ENCODE data around the gene RAB11FIP3. TPM values are rescaled to one million over a fixed set of nuclear protein-coding genes. Genes with fewer than 3 reads are reported as not detected.

Gene RAB11FIP3
- total and polyA plus RNA-seq, 2 of the 13 experiments (the other 11 are each of a cell fraction or from before 2014, with no cell fraction given) = 34.3 to 57.6 TPM

- H3K4me1 ChIP-seq (ENCODE audit: insufficient read depth, low read length) = peaks cover 17% of the 10 kb centered on the region
- FAIRE-seq = no peak
These were observed 49.3 kb upstream of the RAB11FIP3 start for GRCh38 chr16:375927-376816.

DNA sequence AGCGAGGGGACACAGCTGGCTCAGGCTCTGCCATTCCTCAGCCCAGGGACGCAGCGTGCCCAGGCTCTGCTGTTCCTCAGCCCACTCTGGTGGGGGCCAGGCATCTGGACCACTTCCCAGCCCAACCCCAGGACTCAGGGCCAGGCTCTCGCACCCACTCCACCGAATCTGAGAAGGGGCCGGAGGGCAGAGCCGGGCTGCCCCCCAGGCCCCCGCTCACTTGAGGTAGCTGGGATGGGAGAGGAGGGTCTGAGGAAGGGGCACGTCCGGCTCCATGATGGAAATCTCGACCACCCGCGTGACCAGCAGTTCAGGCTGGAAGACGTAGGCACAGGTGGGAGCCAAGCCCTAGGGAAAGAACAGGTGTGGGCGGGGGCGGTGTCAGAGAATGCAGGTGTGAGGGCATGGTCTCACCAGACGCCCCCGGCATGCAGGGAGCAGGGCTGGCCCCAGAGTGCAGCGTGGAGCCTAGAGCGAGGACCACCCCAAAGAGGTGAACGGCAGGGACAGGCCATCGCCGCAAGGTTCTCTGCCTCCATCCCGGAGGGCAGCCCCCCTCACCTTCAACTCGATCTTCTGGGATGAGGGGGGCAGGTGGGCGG lies 48.5 kb upstream of the RAB11FIP3 start:
- Histone ChIP-seq H3K27me3 (ENCODE audit: control insufficient read depth in 1 of 2, insufficient read depth in 2 of 2, low read length in 2 of 2) (no peaks in the 10 kb centered on the region), H3K9ac (ENCODE audit: insufficient read depth, low read depth, low read length) (no peak overlapping the region), H3K4me3 (replicated peaks in 1 of 3; ENCODE audit: insufficient read depth in 1 of 3, low read depth in 2 of 3, low read length in 3 of 3) (no peak overlapping the region), H3K9me3 (ENCODE audit: low read length) (no peaks in the 10 kb centered on the region), H3K36me3 (replicated peaks in 1 of 2; ENCODE audit: control insufficient read depth in 1 of 2, insufficient read depth in 2 of 2, low read length in 2 of 2) (peaks cover 16 to 24% of the 10 kb centered on the region in 2 experiments; a peak in 4 of 5 replicates), H3K4me1 (ENCODE audit: insufficient read depth, low read length) (peaks cover 17% of the 10 kb centered on the region), H2AFZ (ENCODE audit: low read length) (no peak overlapping the region), H4K20me1 (ENCODE audit: insufficient read depth, low read length) (no peaks in the 10 kb centered on the region), H3K4me2 (ENCODE audit: low read depth, low read length) (no peak overlapping the region), H3K79me2 (ENCODE audit: insufficient read depth, low read length) (peaks cover 16% of the 10 kb centered on the region), H3K27ac (ENCODE audit: extremely low read length, insufficient read depth, low read length) (no peak overlapping the region)
- WGBS (ENCODE audit: low lambda C conversion rate) = 98% methylated on average over 25 of the region's 26 CpGs
- BruUV-seq (replicated peaks) = no TSS peak
- in situ Hi-C loops (cut with HindIII; ENCODE audit: extremely low pct_ligation_motif_present, low pct_unique_long_range_greater_than_20kb) = no loop called here
- FAIRE-seq (no peak), ATAC-seq (no peak), DNase-seq (ENCODE audit: low spot score) (no peak)
- intact Hi-C loops (cut with micrococcal nuclease; ENCODE audit: unreplicated experiment) = no loop called here
- TF ChIP-seq, protein P1, sequence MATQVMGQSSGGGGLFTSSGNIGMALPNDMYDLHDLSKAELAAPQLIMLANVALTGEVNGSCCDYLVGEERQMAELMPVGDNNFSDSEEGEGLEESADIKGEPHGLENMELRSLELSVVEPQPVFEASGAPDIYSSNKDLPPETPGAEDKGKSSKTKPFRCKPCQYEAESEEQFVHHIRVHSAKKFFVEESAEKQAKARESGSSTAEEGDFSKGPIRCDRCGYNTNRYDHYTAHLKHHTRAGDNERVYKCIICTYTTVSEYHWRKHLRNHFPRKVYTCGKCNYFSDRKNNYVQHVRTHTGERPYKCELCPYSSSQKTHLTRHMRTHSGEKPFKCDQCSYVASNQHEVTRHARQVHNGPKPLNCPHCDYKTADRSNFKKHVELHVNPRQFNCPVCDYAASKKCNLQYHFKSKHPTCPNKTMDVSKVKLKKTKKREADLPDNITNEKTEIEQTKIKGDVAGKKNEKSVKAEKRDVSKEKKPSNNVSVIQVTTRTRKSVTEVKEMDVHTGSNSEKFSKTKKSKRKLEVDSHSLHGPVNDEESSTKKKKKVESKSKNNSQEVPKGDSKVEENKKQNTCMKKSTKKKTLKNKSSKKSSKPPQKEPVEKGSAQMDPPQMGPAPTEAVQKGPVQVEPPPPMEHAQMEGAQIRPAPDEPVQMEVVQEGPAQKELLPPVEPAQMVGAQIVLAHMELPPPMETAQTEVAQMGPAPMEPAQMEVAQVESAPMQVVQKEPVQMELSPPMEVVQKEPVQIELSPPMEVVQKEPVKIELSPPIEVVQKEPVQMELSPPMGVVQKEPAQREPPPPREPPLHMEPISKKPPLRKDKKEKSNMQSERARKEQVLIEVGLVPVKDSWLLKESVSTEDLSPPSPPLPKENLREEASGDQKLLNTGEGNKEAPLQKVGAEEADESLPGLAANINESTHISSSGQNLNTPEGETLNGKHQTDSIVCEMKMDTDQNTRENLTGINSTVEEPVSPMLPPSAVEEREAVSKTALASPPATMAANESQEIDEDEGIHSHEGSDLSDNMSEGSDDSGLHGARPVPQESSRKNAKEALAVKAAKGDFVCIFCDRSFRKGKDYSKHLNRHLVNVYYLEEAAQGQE (IDR thresholded peaks at IDR 0.05; ENCODE audit: borderline replicate concordance in 1 of 2, low read depth in 1 of 2, low read length in 2 of 2) = no peak
- no peak for TF ChIP-seq ZNF567 (CRISPR knock-in tag; IDR thresholded peaks at IDR 0.05; ENCODE audit: borderline replicate concordance)
- TF ChIP-seq ZFP36 (IDR thresholded peaks at IDR 0.05; ENCODE audit: borderline replicate concordance, low read depth, low read length, partially characterized antibody) = no peak
- TF ChIP-seq MAF1 (CRISPR knock-in tag; IDR thresholded peaks at IDR 0.05; ENCODE audit: borderline replicate concordance) = no peak
- no peak for TF ChIP-seq PHF21A (CRISPR knock-in tag; IDR thresholded peaks at IDR 0.05)
- no peak for TF ChIP-seq YEATS4 (CRISPR knock-in tag; IDR thresholded peaks at IDR 0.05; ENCODE audit: borderline replicate concordance)
- TF ChIP-seq CAMTA2 (CRISPR knock-in tag; IDR thresholded peaks at IDR 0.05; ENCODE audit: borderline replicate concordance) = no peak
- TF ChIP-seq NFE2 (CRISPR knock-in tag; IDR thresholded peaks at IDR 0.05) = no peak
- TF ChIP-seq, protein P2, sequence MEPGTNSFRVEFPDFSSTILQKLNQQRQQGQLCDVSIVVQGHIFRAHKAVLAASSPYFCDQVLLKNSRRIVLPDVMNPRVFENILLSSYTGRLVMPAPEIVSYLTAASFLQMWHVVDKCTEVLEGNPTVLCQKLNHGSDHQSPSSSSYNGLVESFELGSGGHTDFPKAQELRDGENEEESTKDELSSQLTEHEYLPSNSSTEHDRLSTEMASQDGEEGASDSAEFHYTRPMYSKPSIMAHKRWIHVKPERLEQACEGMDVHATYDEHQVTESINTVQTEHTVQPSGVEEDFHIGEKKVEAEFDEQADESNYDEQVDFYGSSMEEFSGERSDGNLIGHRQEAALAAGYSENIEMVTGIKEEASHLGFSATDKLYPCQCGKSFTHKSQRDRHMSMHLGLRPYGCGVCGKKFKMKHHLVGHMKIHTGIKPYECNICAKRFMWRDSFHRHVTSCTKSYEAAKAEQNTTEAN (CRISPR knock-in tag; conservative IDR thresholded peaks at IDR 0.05) = no peak
- no peak for TF ChIP-seq SETDB1 (CRISPR knock-in tag; IDR thresholded peaks at IDR 0.05; ENCODE audit: borderline replicate concordance)
- ChIA-PET POLR2A (no interaction called here), CTCF (ENCODE audit: low intra/inter-chr PET ratio, low total read pairs) (no interaction called here)

More at GRCh38 chr16:375927-376816, 49.3 kb upstream of the RAB11FIP3 start:
- WGBS (ENCODE audit: low lambda C conversion rate) = 91% methylated on average over 7 of the region's 44 CpGs
- BruUV-seq (replicated peaks) = no TSS peak
- intact Hi-C loops (cut with micrococcal nuclease; ENCODE audit: unreplicated experiment) = no loop called here
- CTCF ChIA-PET (ENCODE audit: low intra/inter-chr PET ratio, low total read pairs) = no interaction called here
- H3K79me2 ChIP-seq (ENCODE audit: insufficient read depth, low read length) = peaks cover 16% of the 10 kb centered on the region
- no peak for DNase-seq (ENCODE audit: low spot score)
- no peak for ATAC-seq
- H3K4me2 ChIP-seq (ENCODE audit: low read depth, low read length) = no peak overlapping the region
- H3K9ac ChIP-seq (ENCODE audit: insufficient read depth, low read depth, low read length) = no peak overlapping the region
- H3K27ac ChIP-seq (ENCODE audit: extremely low read length, insufficient read depth, low read length) = no peak overlapping the region
- H3K9me3 ChIP-seq (ENCODE audit: low read length) = no peaks in the 10 kb centered on the region
- peak; percentile 32; the same call in 1 of the 2 replicates for TF ChIP-seq RBFOX2 (IDR thresholded peaks at IDR 0.05; ENCODE audit: low read depth, low read length)
- peak; percentile 58 for TF ChIP-seq AGO2 (optimal IDR thresholded peaks at IDR 0.05; ENCODE audit: low read depth, low read length)
- no peak for TF ChIP-seq SP5 (CRISPR knock-in tag; IDR thresholded peaks at IDR 0.05; ENCODE audit: borderline replicate concordance, low read depth)
- H3K4me3 ChIP-seq (replicated peaks in 1 of 3; ENCODE audit: insufficient read depth in 1 of 3, low read depth in 2 of 3, low read length in 3 of 3) = no peak overlapping the region
- no peaks in the 10 kb centered on the region for H3K27me3 ChIP-seq (ENCODE audit: control insufficient read depth in 1 of 2, insufficient read depth in 2 of 2, low read length in 2 of 2)
- POLR2A ChIA-PET = no interaction called here
- peaks cover 16 to 27% of the 10 kb centered on the region in 2 experiments; a peak in 4 of 5 replicates for H3K36me3 ChIP-seq (replicated peaks in 1 of 2; ENCODE audit: control insufficient read depth in 1 of 2, insufficient read depth in 2 of 2, low read length in 2 of 2)
- in situ Hi-C loops (cut with HindIII; ENCODE audit: extremely low pct_ligation_motif_present, low pct_unique_long_range_greater_than_20kb) = no loop called here
- H4K20me1 ChIP-seq (ENCODE audit: insufficient read depth, low read length) = no peaks in the 10 kb centered on the region
- no peak overlapping the region for H2AFZ ChIP-seq (ENCODE audit: low read length)
